Tibial nerve (tissue), 4 donors: Measurements from ENCODE around the gene CARD10.
A peak's percentile ranks its signal among the peaks of the same experiment; 100 is the strongest.

Experiments used
- CTCF ChIP-seq, 5 experiments: fragments of 200-600 bp in 3 of 5; fragments of 450-650 bp in 2 of 5; sonication (generic) in 3 of 5; IDR thresholded peaks; one replicate each; pipeline ENCODE4 v1.5.1; 2016 to 2019; ENCODE audit warnings: antibody characterized with exemption in 5 of 5, mild to moderate bottlenecking in 3 of 5, moderate library complexity in 2 of 5
- EP300 ChIP-seq, 2 donors: sonication (generic); formaldehyde crosslinking; IDR thresholded peaks; one replicate each; pipeline ENCODE4 v1.6.1; 2017; ENCODE audit warnings: antibody characterized with exemption in 2 of 2, mild to moderate bottlenecking in 1 of 2
- POLR2A ChIP-seq, 2 donors: fragments of 450-650 bp; IDR thresholded peaks; one replicate each; pipeline ENCODE4 v1.6.1; 2017; ENCODE audit warnings: antibody characterized with exemption in 2 of 2, mild to moderate bottlenecking in 2 of 2, moderate library complexity in 2 of 2

GRCh38 chr22:37546437-37547250 is 27.4 kb upstream of the CARD10 start:
- TF ChIP-seq CTCF (IDR thresholded peaks at IDR 0.05) = peak in 1 of 5 experiments; percentile 18
- TF ChIP-seq EP300 (IDR thresholded peaks at IDR 0.05) = no peak
- no peak for TF ChIP-seq POLR2A (IDR thresholded peaks at IDR 0.05)
